ENCODE measurements around the gene RING1.

DNA sequence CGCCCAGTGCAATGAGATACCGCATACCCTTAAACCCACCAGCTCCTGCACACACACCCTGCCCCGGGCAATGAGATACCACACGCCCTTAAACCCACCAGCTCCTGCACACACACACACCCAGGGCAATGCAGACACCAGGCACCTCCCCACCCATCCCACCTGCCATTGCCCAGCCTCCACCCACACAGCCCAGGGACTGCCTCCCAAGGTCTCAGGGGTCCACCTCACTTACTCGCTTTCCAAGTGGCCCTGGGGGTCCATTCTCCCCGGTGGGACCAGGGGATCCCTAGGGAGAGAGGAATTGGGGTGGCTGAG lies 40.1 kb upstream of the RING1 start:
- TF ChIP-seq, protein P1, sequence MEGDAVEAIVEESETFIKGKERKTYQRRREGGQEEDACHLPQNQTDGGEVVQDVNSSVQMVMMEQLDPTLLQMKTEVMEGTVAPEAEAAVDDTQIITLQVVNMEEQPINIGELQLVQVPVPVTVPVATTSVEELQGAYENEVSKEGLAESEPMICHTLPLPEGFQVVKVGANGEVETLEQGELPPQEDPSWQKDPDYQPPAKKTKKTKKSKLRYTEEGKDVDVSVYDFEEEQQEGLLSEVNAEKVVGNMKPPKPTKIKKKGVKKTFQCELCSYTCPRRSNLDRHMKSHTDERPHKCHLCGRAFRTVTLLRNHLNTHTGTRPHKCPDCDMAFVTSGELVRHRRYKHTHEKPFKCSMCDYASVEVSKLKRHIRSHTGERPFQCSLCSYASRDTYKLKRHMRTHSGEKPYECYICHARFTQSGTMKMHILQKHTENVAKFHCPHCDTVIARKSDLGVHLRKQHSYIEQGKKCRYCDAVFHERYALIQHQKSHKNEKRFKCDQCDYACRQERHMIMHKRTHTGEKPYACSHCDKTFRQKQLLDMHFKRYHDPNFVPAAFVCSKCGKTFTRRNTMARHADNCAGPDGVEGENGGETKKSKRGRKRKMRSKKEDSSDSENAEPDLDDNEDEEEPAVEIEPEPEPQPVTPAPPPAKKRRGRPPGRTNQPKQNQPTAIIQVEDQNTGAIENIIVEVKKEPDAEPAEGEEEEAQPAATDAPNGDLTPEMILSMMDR (conservative IDR thresholded peaks at IDR 0.05 in 1 of 2, IDR thresholded peaks at IDR 0.05 in 1 of 2; ENCODE audit: extremely low read depth in 1 of 2, insufficient read depth in 1 of 2, low read depth in 1 of 2, low read length in 2 of 2) = no peak
- no peak for TF ChIP-seq EZH2 (IDR thresholded peaks at IDR 0.05; ENCODE audit: borderline replicate concordance, low read length)
